ENCODE results near the gene SEC22A. TPM values are rescaled to one million over a fixed set of nuclear protein-coding genes. Genes with fewer than 3 reads are reported as not detected.

Gene SEC22A
- polyA plus RNA-seq, 1 experiment: 16.8 TPM

DNA sequence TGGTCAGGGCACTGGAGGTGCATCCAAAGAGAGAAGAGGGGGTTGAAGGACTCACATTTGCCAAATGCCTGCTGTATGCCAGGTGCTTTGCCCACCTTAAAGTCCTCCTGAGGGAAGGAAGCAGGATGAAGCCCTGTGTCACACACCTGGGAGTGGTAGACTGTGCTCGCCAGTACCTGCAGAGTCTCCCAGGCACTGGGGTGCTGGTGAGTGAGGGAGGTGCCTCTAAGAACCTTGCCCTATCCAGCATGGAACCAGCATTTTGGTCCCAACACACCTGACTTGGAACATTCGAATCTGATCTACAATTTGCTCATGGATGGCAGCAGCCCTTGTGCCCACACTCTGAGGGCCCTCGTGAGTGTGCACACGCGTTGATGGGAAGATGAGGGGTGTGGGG, 76.7 kb downstream of the SEC22A start:
- CTCF ChIA-PET: no interaction called here
- TF ChIP-seq, protein P1, sequence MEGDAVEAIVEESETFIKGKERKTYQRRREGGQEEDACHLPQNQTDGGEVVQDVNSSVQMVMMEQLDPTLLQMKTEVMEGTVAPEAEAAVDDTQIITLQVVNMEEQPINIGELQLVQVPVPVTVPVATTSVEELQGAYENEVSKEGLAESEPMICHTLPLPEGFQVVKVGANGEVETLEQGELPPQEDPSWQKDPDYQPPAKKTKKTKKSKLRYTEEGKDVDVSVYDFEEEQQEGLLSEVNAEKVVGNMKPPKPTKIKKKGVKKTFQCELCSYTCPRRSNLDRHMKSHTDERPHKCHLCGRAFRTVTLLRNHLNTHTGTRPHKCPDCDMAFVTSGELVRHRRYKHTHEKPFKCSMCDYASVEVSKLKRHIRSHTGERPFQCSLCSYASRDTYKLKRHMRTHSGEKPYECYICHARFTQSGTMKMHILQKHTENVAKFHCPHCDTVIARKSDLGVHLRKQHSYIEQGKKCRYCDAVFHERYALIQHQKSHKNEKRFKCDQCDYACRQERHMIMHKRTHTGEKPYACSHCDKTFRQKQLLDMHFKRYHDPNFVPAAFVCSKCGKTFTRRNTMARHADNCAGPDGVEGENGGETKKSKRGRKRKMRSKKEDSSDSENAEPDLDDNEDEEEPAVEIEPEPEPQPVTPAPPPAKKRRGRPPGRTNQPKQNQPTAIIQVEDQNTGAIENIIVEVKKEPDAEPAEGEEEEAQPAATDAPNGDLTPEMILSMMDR (IDR thresholded peaks at IDR 0.05; ENCODE audit: insufficient read depth, low read depth, low read length): no peak
- no peak overlapping the region for H3K4me3 ChIP-seq (ENCODE audit: low read depth, low read length)
- no peak for DNase-seq (ENCODE audit: low read depth)
- POLR2A ChIA-PET: no interaction called here
- no peaks in the 10 kb centered on the region for H3K36me3 ChIP-seq (ENCODE audit: control insufficient read depth, insufficient read depth, low read length)
- H3K27me3 ChIP-seq (ENCODE audit: control insufficient read depth, insufficient read depth, low read length): no peaks in the 10 kb centered on the region

- no peak for DNase-seq (ENCODE audit: low read depth)
- TF ChIP-seq, protein P1 (IDR thresholded peaks at IDR 0.05; ENCODE audit: insufficient read depth, low read depth, low read length): no peak
- ChIA-PET POLR2A (no interaction called here), CTCF (no interaction called here)
- no peaks in the 10 kb centered on the region for H3K36me3 ChIP-seq (ENCODE audit: control insufficient read depth, insufficient read depth, low read length)
- no peak overlapping the region for H3K4me3 ChIP-seq (ENCODE audit: low read depth, low read length)
- H3K27me3 ChIP-seq (ENCODE audit: control insufficient read depth, insufficient read depth, low read length): no peaks in the 10 kb centered on the region
These were observed 77.4 kb downstream of the SEC22A start for GRCh38 chr3:123279121-123279520.

DNA sequence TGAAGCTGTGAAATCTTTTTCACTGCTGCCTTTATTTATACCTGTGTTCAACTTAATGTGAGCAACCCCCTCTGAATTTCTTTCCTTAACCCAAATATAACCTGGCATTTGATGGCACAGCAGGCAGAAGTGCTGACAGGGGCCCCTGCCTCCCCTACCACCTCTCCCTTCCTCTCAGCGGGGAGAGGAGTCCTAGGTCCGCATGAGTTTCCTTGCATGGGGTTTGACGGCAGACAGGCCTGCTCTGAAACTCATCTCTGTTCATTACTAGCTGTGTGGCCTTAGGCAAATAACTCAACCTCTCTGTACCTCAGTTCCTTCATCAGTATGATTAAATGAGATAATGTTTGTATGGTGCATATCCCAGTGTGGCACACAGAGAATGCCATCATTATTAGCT, 79.7 kb downstream of the SEC22A start:
- ChIA-PET POLR2A (interaction anchor here (0.6 kb wide), 1 partner anchor 17 kb away, joined by 4 read pairs; no protein-coding TSS in a partner anchor), CTCF (no interaction called here)
- H3K4me3 ChIP-seq (ENCODE audit: low read depth, low read length): no peak overlapping the region
- H3K27me3 ChIP-seq (ENCODE audit: control insufficient read depth, insufficient read depth, low read length): no peaks in the 10 kb centered on the region
- TF ChIP-seq, protein P1 (IDR thresholded peaks at IDR 0.05; ENCODE audit: insufficient read depth, low read depth, low read length): no peak
- no peaks in the 10 kb centered on the region for H3K36me3 ChIP-seq (ENCODE audit: control insufficient read depth, insufficient read depth, low read length)
- no peak for DNase-seq (ENCODE audit: low read depth)

DNA sequence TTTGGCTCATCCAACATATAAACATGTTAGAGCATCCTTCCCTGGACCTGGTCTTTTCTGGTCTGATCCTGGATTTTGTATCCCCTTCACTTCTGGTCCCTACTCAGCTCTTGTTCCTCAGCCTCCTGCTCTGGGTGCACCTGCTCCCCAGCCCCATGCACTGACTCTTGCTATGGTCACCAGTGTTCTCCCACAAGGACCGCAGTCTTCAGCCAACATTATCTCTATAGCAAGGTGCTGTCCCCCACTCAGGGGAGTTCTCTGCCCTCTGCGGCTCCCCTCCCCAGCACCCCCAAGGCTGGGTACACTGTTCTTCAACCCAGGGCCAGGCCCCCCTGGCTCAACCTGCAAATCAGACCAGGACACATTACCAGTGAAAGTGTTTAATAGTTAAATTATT, 80.2 kb downstream of the SEC22A start:
- no peaks in the 10 kb centered on the region for H3K27me3 ChIP-seq (ENCODE audit: control insufficient read depth, insufficient read depth, low read length)
- H3K36me3 ChIP-seq (ENCODE audit: control insufficient read depth, insufficient read depth, low read length): no peaks in the 10 kb centered on the region
- DNase-seq (ENCODE audit: low read depth): no peak
- ChIA-PET POLR2A (interaction anchor here (0.6 kb wide), 1 partner anchor 18 kb away, joined by 4 read pairs; no protein-coding TSS in a partner anchor), CTCF (interaction anchor here (1.0 to 1.7 kb wide), 2 partner anchors 10 to 17 kb away, joined by 3 to 4 read pairs; no protein-coding TSS in a partner anchor)
- TF ChIP-seq, protein P1 (IDR thresholded peaks at IDR 0.05; ENCODE audit: insufficient read depth, low read depth, low read length): no peak
- no peak overlapping the region for H3K4me3 ChIP-seq (ENCODE audit: low read depth, low read length)

DNA sequence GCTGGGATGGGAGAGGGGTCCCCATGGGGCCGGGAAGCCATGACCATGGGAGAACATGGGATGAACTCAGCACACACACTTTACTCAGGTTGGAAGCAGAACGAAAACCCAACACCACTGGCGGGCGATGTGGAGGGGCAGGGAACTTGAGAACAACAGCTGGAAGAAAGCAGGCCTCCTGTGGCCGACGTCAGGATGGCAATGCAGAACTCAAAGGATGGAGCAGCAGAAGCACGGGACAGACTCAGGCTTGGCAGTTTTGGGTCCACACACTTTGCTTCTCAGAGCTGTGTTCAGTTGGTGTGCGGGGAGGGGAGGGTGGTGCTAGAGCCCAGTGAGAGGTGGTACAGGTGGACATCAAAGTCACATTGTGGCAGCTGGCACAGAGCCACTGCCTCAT, 80.7 kb downstream of the SEC22A start:
- POLR2A ChIA-PET: no interaction called here
- CTCF ChIA-PET: interaction anchor here (1.0 to 1.7 kb wide), 2 partner anchors 11 to 16 kb away, joined by 3 to 4 read pairs; no protein-coding TSS in a partner anchor
- DNase-seq (ENCODE audit: low read depth): no peak
- Histone ChIP-seq H3K4me3 (ENCODE audit: low read depth, low read length) (no peak overlapping the region), H3K36me3 (ENCODE audit: control insufficient read depth, insufficient read depth, low read length) (no peaks in the 10 kb centered on the region), H3K27me3 (ENCODE audit: control insufficient read depth, insufficient read depth, low read length) (no peaks in the 10 kb centered on the region)
- TF ChIP-seq, protein P1 (IDR thresholded peaks at IDR 0.05; ENCODE audit: insufficient read depth, low read depth, low read length): no peak

Measured in BJ (cell line).